H1 (cell line): ENCODE measurements around the gene NUPR1. TPM values are rescaled to one million over a fixed set of nuclear protein-coding genes. Genes with fewer than 3 reads are reported as not detected.

Source experiments
- CTCF ChIA-PET: fragments of 300-600 bp; sonication (Branson Sonifier 250); formaldehyde crosslinking; loops from one replicate; lab custom pipeline; 2021; ENCODE audit not compliant: partially characterized antibody; lab: Charles Lee
- POLR2A ChIA-PET: fragments of 300-600 bp; sonication (Branson Sonifier 250); formaldehyde crosslinking; loops from one replicate; lab custom pipeline; 2021; ENCODE audit warnings: inconsistent platforms; ENCODE audit not compliant: partially characterized antibody; lab: Charles Lee
- DNase-seq, 2 experiments: peaks; one replicate each; pipeline versions ENCODE4 v3.0.0 to v3.0.0-alpha.2; 2010 to 2022; ENCODE audit warnings: low spot score in 2 of 2, low read depth in 1 of 2, mixed read lengths in 1 of 2
- FAIRE-seq: peaks from 2 replicates; lab custom pipeline; 2011; peaks lifted over from hg19 to GRCh38; lab: Jason Lieb, UNC
- H2AFZ ChIP-seq: 2 replicates; pipeline ENCODE4 v1.8.1; 2012; ENCODE audit warnings: low read length, inconsistent platforms
- H2AK5ac ChIP-seq: 2 replicates; pipeline ENCODE4 v1.6.1; 2013; ENCODE audit warnings: low read depth, low read length
- H2BK120ac ChIP-seq: replicated peaks from 2 replicates; pipeline ENCODE3; 2013; ENCODE audit warnings: low read depth, low read length, inconsistent platforms
- H2BK12ac ChIP-seq: 2 replicates; pipeline ENCODE4 v1.6.1; 2013; ENCODE audit warnings: low read depth, low read length
- H2BK15ac ChIP-seq: 2 replicates; pipeline ENCODE4 v1.6.1; 2013; ENCODE audit warnings: low read length
- H2BK20ac ChIP-seq: 2 replicates; pipeline ENCODE4 v1.6.1; 2013; ENCODE audit warnings: low read length
- H2BK5ac ChIP-seq: 2 replicates; pipeline ENCODE4 v1.6.1; 2013; ENCODE audit warnings: low read depth, low read length
- H3K14ac ChIP-seq: 2 replicates; pipeline ENCODE4 v1.6.1; 2013; ENCODE audit warnings: inconsistent platforms; ENCODE audit not compliant: insufficient read length
- H3K18ac ChIP-seq: 2 replicates; pipeline ENCODE4 v1.6.1; 2013; ENCODE audit warnings: low read length; ENCODE audit errors: extremely low read depth
- H3K23ac ChIP-seq: 2 replicates; pipeline ENCODE4 v1.6.1; 2013; ENCODE audit warnings: inconsistent platforms; ENCODE audit not compliant: insufficient read length
- H3K23me2 ChIP-seq: 2 replicates; pipeline ENCODE4 v1.6.1; 2013; ENCODE audit warnings: low read depth, low read length
- H3K27ac ChIP-seq: 2 replicates; pipeline ENCODE4 v1.6.1; 2011; ENCODE audit warnings: low read depth, low read length, inconsistent platforms
- H3K27me3 ChIP-seq, 4 experiments: replicated peaks in 1 of 4; 1 replicate in 1 of 4; 2 replicates in 3 of 4; pipeline versions ENCODE4 v1.6.1 to v1.8.1; 2011 to 2013; ENCODE audit warnings: low read length in 3 of 4, mild to moderate bottlenecking in 3 of 4, inconsistent platforms in 2 of 4, mixed read lengths in 2 of 4, moderate library complexity in 1 of 4; ENCODE audit not compliant: control insufficient read depth in 3 of 4, insufficient read depth in 3 of 4; ENCODE audit errors: extremely low read depth in 1 of 4
- H3K36me3 ChIP-seq, 4 experiments: 2 replicates each; pipeline versions ENCODE4 v1.6.1 to v1.8.1; 2011 to 2013; ENCODE audit warnings: mild to moderate bottlenecking in 4 of 4, low read length in 3 of 4, moderate library complexity in 2 of 4, control low read depth in 1 of 4, inconsistent platforms in 1 of 4; ENCODE audit not compliant: insufficient read depth in 4 of 4, control insufficient read depth in 2 of 4
- H3K4ac ChIP-seq: replicated peaks from 2 replicates; pipeline ENCODE3; 2013; ENCODE audit warnings: low read length, low read depth, mixed read lengths, inconsistent platforms; ENCODE audit not compliant: insufficient read length
- H3K4me1 ChIP-seq, 4 experiments: replicated peaks in 1 of 4; 1 replicate in 1 of 4; 2 replicates in 3 of 4; pipeline versions ENCODE4 v1.6.1 to v1.8.1; 2011 to 2013; ENCODE audit warnings: low read length in 3 of 4, inconsistent platforms in 2 of 4, mixed read lengths in 1 of 4; ENCODE audit not compliant: insufficient read depth in 4 of 4, control insufficient read depth in 3 of 4
- H3K4me2 ChIP-seq, 2 experiments: 2 replicates each; pipeline versions ENCODE4 v1.6.1 to v1.8.1; 2011 to 2013; ENCODE audit warnings: low read depth in 2 of 2, low read length in 2 of 2, control low read depth in 1 of 2, inconsistent platforms in 1 of 2, mild to moderate bottlenecking in 1 of 2; ENCODE audit not compliant: insufficient read depth in 1 of 2
- H3K4me3 ChIP-seq, 4 experiments: fragments of 200-600, 300-600 bp in 1 of 4; sonication (generic), shearing (Covaris generic), sonication (Bioruptor Twin) in 1 of 4; 2 replicates each; pipeline versions ENCODE4 v1.5.1 to v1.8.1; 2011 to 2016; ENCODE audit warnings: low read length in 4 of 4, low read depth in 3 of 4, control low read depth in 2 of 4, inconsistent platforms in 2 of 4, mild to moderate bottlenecking in 2 of 4, mixed read lengths in 1 of 4, moderate library complexity in 1 of 4; ENCODE audit not compliant: insufficient read depth in 2 of 4; ENCODE audit errors: extremely low read depth in 1 of 4
- H3K56ac ChIP-seq: replicated peaks from 2 replicates; pipeline ENCODE3; 2013; ENCODE audit warnings: low read depth, mild to moderate bottlenecking, mixed read lengths, low read length, inconsistent platforms; ENCODE audit not compliant: insufficient read length
- H3K79me1 ChIP-seq: 2 replicates; pipeline ENCODE4 v1.6.1; 2013; ENCODE audit warnings: low read depth, low read length, control low read depth
- H3K79me2 ChIP-seq, 2 experiments: 2 replicates each; pipeline versions ENCODE4 v1.6.1 to v1.8.1; 2012 to 2013; ENCODE audit warnings: low read length in 2 of 2, mild to moderate bottlenecking in 2 of 2, inconsistent platforms in 1 of 2; ENCODE audit not compliant: insufficient read depth in 2 of 2, control insufficient read depth in 1 of 2
- H3K9ac ChIP-seq, 4 experiments: replicated peaks in 1 of 4; 1 replicate in 1 of 4; 2 replicates in 3 of 4; pipeline versions ENCODE4 v1.6.1 to v1.8.1; 2011 to 2013; ENCODE audit warnings: low read depth in 3 of 4, low read length in 3 of 4, control low read depth in 2 of 4, mild to moderate bottlenecking in 2 of 4, moderate library complexity in 2 of 4, inconsistent platforms in 1 of 4; ENCODE audit errors: extremely low read depth in 1 of 4
- H3K9me3 ChIP-seq, 2 experiments: 2 replicates each; pipeline versions ENCODE4 v1.6.1 to v1.8.1; 2012 to 2013; ENCODE audit warnings: mild to moderate bottlenecking in 2 of 2, moderate library complexity in 2 of 2, control low read depth in 1 of 2, inconsistent platforms in 1 of 2, low read depth in 1 of 2, low read length in 1 of 2, mixed read lengths in 1 of 2; ENCODE audit not compliant: insufficient read depth in 2 of 2
- H4K20me1 ChIP-seq, 2 experiments: replicated peaks in 1 of 2; 2 replicates each; pipeline versions ENCODE3 to v1.8.1; 2011 to 2013; ENCODE audit warnings: inconsistent platforms in 2 of 2, low read length in 2 of 2, mild to moderate bottlenecking in 1 of 2; ENCODE audit not compliant: insufficient read depth in 2 of 2, control insufficient read depth in 1 of 2
- H4K5ac ChIP-seq: 2 replicates; pipeline ENCODE4 v1.6.1; 2013; ENCODE audit warnings: low read length, low read depth, mixed read lengths, inconsistent platforms; ENCODE audit not compliant: insufficient read length
- H4K8ac ChIP-seq: 2 replicates; pipeline ENCODE4 v1.8.0; 2013; ENCODE audit warnings: mild to moderate bottlenecking, moderate library complexity, low read length, inconsistent platforms; ENCODE audit not compliant: insufficient read depth; ENCODE audit errors: extremely low read depth
- H4K91ac ChIP-seq: replicated peaks from 2 replicates; pipeline ENCODE3; 2013; ENCODE audit warnings: low read length, mixed read lengths, inconsistent platforms; ENCODE audit not compliant: insufficient read length
- CREB1 ChIP-seq: IDR thresholded peaks from 2 replicates; pipeline ENCODE4 v1.6.1; 2012; ENCODE audit warnings: inconsistent platforms
- GTF2F1 ChIP-seq: IDR thresholded peaks from 2 replicates; pipeline ENCODE4 v1.6.1; 2012; ENCODE audit warnings: low read depth, low read length, improper control_type of control experiment, borderline replicate concordance
- RFX5 ChIP-seq: IDR thresholded peaks from 2 replicates; pipeline ENCODE4 v1.6.1; 2011; ENCODE audit warnings: low read depth, low read length, improper control_type of control experiment, borderline replicate concordance
- SIRT6 ChIP-seq: IDR thresholded peaks from one replicate; pipeline ENCODE4 v1.7.1; 2012; ENCODE audit warnings: low read length, inconsistent platforms
- SRF ChIP-seq: IDR thresholded peaks from 2 replicates; pipeline ENCODE4 v1.6.1; 2011; ENCODE audit warnings: mild to moderate bottlenecking, low read depth, low read length, moderate library complexity
- WGBS, 2 experiments: shearing (Covaris generic) in 1 of 2; methylation state at CpG; one replicate each; pipeline versions ENCODE4 v1.1.6 to v1.1.7; 2013 to 2015; ENCODE audit warnings: low lambda C conversion rate in 2 of 2, mixed read lengths in 2 of 2, inconsistent platforms in 1 of 2, low coverage in 1 of 2, missing lambda C conversion rate in 1 of 2; ENCODE audit not compliant: insufficient replicate concordance in 2 of 2, insufficient coverage in 1 of 2, insufficient read length in 1 of 2; ENCODE audit errors: extremely low coverage in 1 of 2, missing lambda C conversion rate in 1 of 2; 5-methylcytosine and 5-hydroxymethylcytosine counted together
- polyA plus RNA-seq, 7 experiments: library from polyadenylated mRNA; depleted of rRNA in 3 of 7; stranded (reverse) in 5 of 7; unstranded in 2 of 7; fragments of >200 nt in 5 of 7; fragments of 200-250 nt in 2 of 7; gene quantifications; 1 replicate in 5 of 7; 2 replicates in 1 of 7; 4 replicates in 1 of 7; pipeline versions ENCODE4 v1.2.1 to v1.2.3, GENCODE V29; 2011 to 2013; ENCODE audit warnings: missing spikeins in 2 of 7, mixed read lengths in 2 of 7
- total RNA-seq: library from RNA; stranded (reverse); fragmentation: NEBNext Ultra II Directional; extraction: Animal tissue kit (Norgen Biotek cat#: 25700); gene quantifications from 2 replicates; pipeline ENCODE4 v1.2.1, GENCODE V29; 2021

Gene NUPR1
- total and polyA plus RNA-seq, 2 of the 8 experiments (the other 6 are each of a cell fraction or from before 2014, with no cell fraction given): 0.17 to 0.20 TPM

DNA sequence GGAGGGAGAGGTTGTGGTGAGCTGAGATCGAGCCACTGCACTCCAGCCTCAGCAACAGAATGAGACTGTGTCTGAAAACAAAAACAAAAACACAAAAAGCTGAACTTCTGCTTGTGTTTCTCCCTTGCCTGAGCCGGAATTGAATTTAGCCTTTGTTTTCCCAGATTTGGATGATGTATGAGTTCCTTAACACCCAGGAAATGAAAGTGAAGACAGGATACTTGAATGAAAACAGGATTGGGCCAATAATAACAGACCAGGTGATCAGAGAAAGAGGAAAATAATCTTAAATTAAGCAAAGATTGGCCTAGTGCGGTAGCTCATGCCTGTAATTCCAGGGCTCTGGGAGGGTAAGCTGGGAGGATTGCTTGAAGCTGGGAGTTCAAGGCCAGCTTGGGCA lies 1.6 kb upstream of the NUPR1 start:
- Histone ChIP-seq H2AFZ (no peak overlapping the region), H4K8ac (no peak overlapping the region), H3K36me3 (no peaks in the 10 kb centered on the region), H2BK120ac (no peak overlapping the region), H4K20me1 (no peaks in the 10 kb centered on the region), H3K56ac (no peak overlapping the region), H4K91ac (no peak overlapping the region), H3K9me3 (no peaks in the 10 kb centered on the region), H3K23me2 (no peaks in the 10 kb centered on the region), H3K4me3 (no peak overlapping the region), H2BK12ac (no peak overlapping the region), H2BK20ac (no peak overlapping the region), H2BK5ac (no peak overlapping the region), H3K27me3 (no peaks in the 10 kb centered on the region), H3K9ac (no peak overlapping the region), H3K4me1 (peaks cover 0 to 4% (median 1%) of the 10 kb centered on the region in 4 experiments; a peak in 2 of 7 replicates), H3K18ac (no peak overlapping the region), H3K27ac (no peak overlapping the region), H3K4ac (no peak overlapping the region), H2AK5ac (no peak overlapping the region), H3K4me2 (no peak overlapping the region), H3K79me1 (no peaks in the 10 kb centered on the region), H3K79me2 (no peaks in the 10 kb centered on the region), H4K5ac (no peak overlapping the region), H3K14ac (no peak overlapping the region), H3K23ac (no peak overlapping the region), H2BK15ac (no peak overlapping the region)
- WGBS, 2 experiments: 87% methylated on average over 3 of the region's 3 CpGs; no CpG with 5 or more reads in 1 of the 2 experiments
- no peak for DNase-seq
- ChIA-PET CTCF (no interaction called here), POLR2A (no interaction called here)
- TF ChIP-seq GTF2F1: no peak
- no peak for TF ChIP-seq CREB1
- TF ChIP-seq SIRT6: no peak
- TF ChIP-seq RFX5: no peak
- TF ChIP-seq SRF: no peak
- no peak for FAIRE-seq
